ENCODE measurements around the gene NFKBIE. TPM values are rescaled to one million over a fixed set of nuclear protein-coding genes. Genes with fewer than 3 reads are reported as not detected.
A peak's percentile ranks its signal among the peaks of the same experiment; 100 is the strongest.

The NFKBIE gene
- total and polyA plus RNA-seq, 9 of the 15 experiments (the other 6 are each of a cell fraction or from before 2014, with no cell fraction given) = 2.1 to 16.4 (median 11.7) TPM

- TF ChIP-seq GTF2F1 (IDR thresholded peaks at IDR 0.05; ENCODE audit: low read depth, low read length) (no peak), E2F8 (IDR thresholded peaks at IDR 0.05; ENCODE audit: low read depth, partially characterized antibody) (peak; percentile 52), HMGN3 (IDR thresholded peaks at IDR 0.05; ENCODE audit: borderline replicate concordance, extremely low read depth, insufficient read length, low read depth, low read length) (no peak), HDGF (IDR thresholded peaks at IDR 0.05) (0 out of 2 replicates have a peak, but pooled peaks have one; percentile 87), SMARCA4 (IDR thresholded peaks at IDR 0.05) (peak; percentile 76), CREB3 (tag; conservative IDR thresholded peaks at IDR 0.05; ENCODE audit: low read depth) (no peak), ZNF239 (CRISPR knock-in tag; IDR thresholded peaks at IDR 0.05) (no peak), MLLT1 (IDR thresholded peaks at IDR 0.05) (0 out of 4 replicates have a peak, but pooled peaks of 1 of the 2 experiments have one; percentile 55), NR1H2 (CRISPR knock-in tag; IDR thresholded peaks at IDR 0.05) (no peak), ZBTB26 (CRISPR knock-in tag; IDR thresholded peaks at IDR 0.05) (0 out of 2 replicates have a peak, but pooled peaks have one; percentile 65), MIER1 (IDR thresholded peaks at IDR 0.05; ENCODE audit: low read depth) (0 out of 2 replicates have a peak, but pooled peaks have one; percentile 61), ATF1 (CRISPR knock-in tag; IDR thresholded peaks at IDR 0.05) (no peak), ATF1 (tag; IDR thresholded peaks at IDR 0.05) (no peak), GTF3C2 (IDR thresholded peaks at IDR 0.05; ENCODE audit: borderline replicate concordance, extremely low read depth, insufficient read length) (no peak), GABPA (tag; conservative IDR thresholded peaks at IDR 0.05; ENCODE audit: low read depth) (peak; percentile 29; the same call in 1 of the 2 replicates), LARP7 (IDR thresholded peaks at IDR 0.05) (peak; percentile 93), RCOR1 (IDR thresholded peaks at IDR 0.05; ENCODE audit: borderline replicate concordance in 1 of 2, low read depth in 2 of 2, low read length in 2 of 2) (no peak)
These were observed 427 bp upstream of the NFKBIE start (continued) for GRCh38 chr6:44265722-44266233.
